ENCODE results near the gene ERICH4. TPM values are rescaled to one million over a fixed set of nuclear protein-coding genes. Genes with fewer than 3 reads are reported as not detected.

Gene ERICH4
- polyA plus RNA-seq, 4 donors: 2.3 to 6.3 (median 5.0) TPM

- DNase-seq (ENCODE audit: low read depth in 4 of 4, low spot score in 3 of 4): no peak
Observed at GRCh38 chr19:41413947-41414346, 29.0 kb upstream of the ERICH4 start.

GRCh38 chr19:41414461-41414860 is 28.5 kb upstream of the ERICH4 start:
- DNase-seq (ENCODE audit: low read depth in 4 of 4, low spot score in 3 of 4): no peak

- DNase-seq (ENCODE audit: low read depth in 4 of 4, low spot score in 3 of 4): no peak
Observed at GRCh38 chr19:41415154-41415571, 27.8 kb upstream of the ERICH4 start.

- DNase-seq (ENCODE audit: low read depth in 4 of 4, low spot score in 3 of 4): no peak
Observed at GRCh38 chr19:41416194-41416674, 26.7 kb upstream of the ERICH4 start.

DNA sequence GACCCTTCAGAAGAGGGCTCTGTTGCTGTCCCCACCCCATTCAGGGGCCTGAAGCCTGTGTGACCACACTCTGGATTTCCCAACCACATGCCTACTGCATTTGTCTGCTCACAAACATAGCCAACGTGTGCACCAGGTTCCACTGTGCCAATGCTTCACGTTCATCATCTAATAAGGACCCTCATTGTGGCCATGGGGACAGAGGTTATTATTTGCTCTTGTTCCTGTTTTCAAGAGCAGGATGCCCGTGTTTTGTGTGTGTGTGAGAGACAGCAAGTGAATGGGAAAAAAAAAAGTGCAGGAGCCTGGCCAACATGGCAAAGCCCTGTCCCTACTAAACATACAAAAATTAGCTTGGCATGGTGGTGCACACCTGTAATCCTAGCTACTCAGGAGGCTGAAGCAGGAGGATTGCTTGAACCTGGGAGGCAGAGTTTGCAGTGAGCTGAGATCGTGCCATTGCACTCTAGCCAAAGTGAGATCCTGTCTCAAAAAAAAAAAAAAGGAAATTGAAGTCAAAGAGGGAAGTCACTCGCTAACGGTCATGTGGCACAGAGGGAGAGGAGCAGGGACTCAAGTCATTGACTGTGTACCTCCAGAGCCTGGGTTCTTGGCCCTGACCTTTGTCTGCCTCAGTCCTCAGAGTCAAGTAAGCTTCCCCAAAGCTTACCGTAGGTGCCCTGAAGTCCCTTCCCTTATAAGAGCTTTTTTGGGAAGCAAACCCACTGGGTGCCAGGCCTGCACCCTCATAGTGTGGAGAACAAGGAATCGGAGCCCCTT is 22.7 kb upstream of the ERICH4 start:
- no peak for DNase-seq (ENCODE audit: low read depth in 4 of 4, low spot score in 3 of 4)

DNA sequence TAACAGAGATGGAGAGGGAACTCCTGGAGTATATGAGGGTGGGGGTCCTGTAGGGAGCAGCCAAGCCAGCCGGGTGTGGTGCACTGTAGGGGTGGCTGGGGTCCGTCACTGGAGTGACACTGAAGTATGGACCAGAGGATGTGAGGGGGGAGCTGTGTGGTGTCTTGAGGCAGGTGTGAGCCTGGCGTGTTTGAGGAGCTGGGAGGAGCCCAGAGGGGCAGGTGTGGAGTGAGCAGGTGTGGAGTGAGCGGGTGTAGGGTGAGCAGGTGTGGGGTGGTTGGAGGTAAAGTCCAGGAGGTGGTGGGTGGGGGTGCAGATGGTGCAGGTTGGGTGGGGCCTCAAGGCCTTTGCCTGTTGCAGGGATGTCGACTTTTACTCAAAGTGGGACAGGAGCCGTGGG is 21.6 kb upstream of the ERICH4 start:
- DNase-seq (ENCODE audit: low read depth in 4 of 4, low spot score in 3 of 4): no peak

DNA sequence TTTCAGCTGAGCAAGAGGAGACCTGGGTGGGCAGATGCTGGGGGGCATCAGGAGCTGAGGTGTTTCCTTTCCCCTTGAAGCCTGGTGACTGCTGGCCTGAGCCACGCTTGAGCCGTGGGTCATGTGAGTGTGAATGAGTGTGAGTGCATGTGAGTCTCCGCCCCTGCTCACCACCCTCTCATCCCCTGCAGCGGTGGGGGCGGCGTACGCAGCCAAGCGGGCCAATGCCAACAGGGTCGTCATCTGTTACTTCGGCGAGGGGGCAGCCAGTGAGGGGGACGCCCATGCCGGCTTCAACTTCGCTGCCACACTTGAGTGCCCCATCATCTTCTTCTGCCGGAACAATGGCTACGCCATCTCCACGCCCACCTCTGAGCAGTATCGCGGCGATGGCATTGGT is 21.0 kb upstream of the ERICH4 start:
- DNase-seq (ENCODE audit: low read depth in 4 of 4, low spot score in 3 of 4): no peak

GRCh38 chr19:41422456-41422855 is 20.5 kb upstream of the ERICH4 start:
- no peak for DNase-seq (ENCODE audit: low read depth in 4 of 4, low spot score in 3 of 4)

GRCh38 chr19:41422955-41423354 is 20.0 kb upstream of the ERICH4 start:
- no peak for DNase-seq (ENCODE audit: low read depth in 4 of 4, low spot score in 3 of 4)

DNA sequence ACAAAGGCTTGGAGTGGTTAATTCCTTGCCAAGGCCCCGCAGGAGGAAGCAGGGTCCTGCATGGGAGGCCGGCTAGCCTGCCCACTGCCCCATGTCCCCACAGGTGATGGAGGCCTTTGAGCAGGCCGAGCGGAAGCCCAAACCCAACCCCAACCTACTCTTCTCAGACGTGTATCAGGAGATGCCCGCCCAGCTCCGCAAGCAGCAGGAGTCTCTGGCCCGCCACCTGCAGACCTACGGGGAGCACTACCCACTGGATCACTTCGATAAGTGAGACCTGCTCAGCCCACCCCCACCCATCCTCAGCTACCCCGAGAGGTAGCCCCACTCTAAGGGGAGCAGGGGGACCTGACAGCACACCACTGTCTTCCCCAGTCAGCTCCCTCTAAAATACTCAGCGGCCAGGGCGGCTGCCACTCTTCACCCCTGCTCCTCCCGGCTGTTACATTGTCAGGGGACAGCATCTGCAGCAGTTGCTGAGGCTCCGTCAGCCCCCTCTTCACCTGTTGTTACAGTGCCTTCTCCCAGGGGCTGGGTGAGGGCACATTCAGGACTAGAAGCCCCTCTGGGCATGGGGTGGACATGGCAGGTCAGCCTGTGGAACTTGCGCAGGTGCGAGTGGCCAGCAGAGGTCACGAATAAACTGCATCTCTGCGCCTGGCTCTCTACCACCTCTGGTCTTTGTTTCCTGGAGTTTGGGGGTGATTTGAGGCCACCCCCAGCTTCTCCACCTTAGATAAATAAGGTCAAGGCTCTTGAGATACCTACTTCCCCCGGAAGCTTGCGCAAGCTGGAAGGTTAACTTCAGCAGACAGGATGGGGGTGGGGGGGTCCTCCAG is 18.4 kb upstream of the ERICH4 start:
- no peak for DNase-seq (ENCODE audit: low read depth in 4 of 4, low spot score in 3 of 4)

- DNase-seq (ENCODE audit: low read depth in 4 of 4, low spot score in 3 of 4): no peak
Observed at GRCh38 chr19:41425174-41426115, 17.5 kb upstream of the ERICH4 start.

GRCh38 chr19:41426116-41426841 is 16.7 kb upstream of the ERICH4 start:
- no peak for DNase-seq (ENCODE audit: low read depth in 4 of 4, low spot score in 3 of 4)

GRCh38 chr19:41426952-41427646 is 15.9 kb upstream of the ERICH4 start, which contains the start of gene B3GNT8:
TSS of gene B3GNT8 (minus strand) at chr19:41427374. CDS start at chr19:41426778, 596 bp downstream.
- DNase-seq (ENCODE audit: low read depth in 4 of 4, low spot score in 3 of 4): peak in 3 of 4 donors; percentile 58 to 68 (median 63)

DNA sequence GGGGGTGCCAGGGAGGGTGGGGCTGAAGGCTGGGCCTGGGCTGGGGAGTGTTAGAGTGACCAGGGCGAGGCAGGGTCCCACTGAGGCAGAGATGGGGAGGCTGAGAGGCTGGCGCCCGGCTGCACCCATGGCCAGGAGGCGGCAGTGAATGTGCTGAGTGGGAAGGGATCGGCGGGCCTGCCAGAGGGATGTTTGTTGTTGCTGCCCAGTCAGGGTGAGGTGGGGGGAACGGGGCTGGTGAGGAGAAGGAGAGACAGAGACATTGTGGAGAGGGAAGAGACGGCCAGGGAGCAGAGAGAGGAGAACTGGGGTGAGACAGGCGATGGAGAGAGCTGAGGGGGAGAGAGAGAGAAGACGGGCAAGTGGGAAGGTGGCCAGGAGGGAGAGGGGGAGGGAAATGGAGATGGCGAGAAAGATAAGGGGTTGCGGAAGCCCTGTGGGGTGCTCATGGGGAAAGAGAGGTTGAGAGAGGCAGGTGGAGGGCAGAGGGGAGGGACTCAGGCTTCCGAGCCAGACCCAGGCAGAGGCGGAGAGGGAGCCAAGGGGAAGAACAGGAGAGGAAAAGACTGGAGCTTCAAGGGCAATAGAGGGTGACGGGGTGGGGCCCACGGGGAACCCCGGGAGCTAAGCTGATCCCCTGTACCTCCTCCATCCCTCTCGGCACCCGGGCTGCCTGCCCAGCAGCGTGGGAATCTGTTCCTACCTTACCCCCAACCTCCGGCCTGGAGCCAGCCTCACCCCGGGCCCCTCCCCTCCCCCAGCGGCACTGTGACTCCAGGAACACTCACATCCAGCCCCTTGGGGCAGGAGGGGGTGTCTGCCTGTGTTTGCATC is 15.1 kb upstream of the ERICH4 start:
- DNase-seq (ENCODE audit: low read depth in 4 of 4, low spot score in 3 of 4): no peak

GRCh38 chr19:41428481-41428859 is 14.5 kb upstream of the ERICH4 start:
- no peak for DNase-seq (ENCODE audit: low read depth in 4 of 4, low spot score in 3 of 4)

DNA sequence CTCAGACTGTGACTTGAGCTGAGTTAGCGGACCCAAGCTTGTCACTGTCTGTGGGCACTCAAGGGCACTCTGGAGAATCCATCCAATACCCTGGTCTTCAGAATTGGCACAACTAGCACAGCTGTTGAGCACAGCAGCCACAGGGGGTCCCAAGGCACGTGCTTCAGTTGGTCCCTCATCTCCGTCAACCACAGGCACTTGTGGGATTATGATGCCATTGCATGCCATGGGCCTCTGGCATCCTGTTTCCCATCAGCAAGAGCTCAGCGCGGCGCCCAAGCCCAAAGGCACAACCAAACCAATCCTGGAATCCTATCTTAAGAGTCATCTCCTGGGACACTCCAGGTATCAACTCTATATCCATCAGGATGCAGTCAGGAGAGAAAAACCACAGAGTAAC is 12.0 kb upstream of the ERICH4 start:
- no peak for DNase-seq (ENCODE audit: low read depth in 4 of 4, low spot score in 3 of 4)

DNA sequence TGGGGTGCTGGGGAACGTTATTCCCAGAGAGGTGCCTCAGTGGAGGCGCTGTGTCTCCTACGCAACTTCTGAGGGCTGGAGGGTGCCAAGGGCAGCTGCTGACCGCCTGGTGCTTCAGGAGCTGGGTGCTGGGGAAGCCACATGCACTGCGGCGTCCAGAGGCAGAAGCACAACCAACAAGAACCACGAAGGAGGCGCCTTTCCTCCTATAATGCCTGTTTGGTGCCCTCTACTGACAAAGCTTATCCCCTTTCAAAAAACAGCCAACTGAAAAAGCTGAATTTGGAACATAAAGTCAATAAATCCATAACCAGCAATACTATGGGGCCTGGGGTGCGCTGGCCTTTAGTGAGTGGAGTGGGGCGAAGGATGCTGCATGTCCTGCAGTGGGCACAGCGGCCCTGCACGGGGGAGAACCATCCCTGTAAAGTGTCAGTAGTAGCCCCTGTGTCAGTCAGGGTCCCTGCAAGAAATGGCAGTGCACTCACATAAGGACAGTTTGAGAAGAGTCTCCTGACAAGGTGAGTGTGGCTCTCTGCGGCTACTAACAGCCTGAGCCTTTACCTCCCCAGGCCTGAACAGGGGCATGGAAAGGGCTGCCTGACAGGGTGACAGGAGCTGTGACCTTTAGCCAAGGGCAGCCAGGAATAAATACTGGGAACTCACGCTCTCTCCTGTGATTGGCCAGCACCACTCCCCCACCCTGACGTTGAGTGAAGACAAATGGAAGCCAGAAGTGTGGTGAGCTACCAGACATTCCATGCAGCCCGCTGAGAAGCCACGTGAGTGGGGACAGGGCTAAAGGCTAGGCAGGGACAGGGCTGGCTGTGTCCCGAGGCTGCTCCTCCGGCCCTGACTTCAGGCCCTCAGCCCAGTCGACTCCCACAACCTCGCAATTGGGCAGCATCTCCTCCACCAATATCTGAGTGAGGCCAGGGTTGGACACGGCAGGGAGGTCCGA is 11.2 kb upstream of the ERICH4 start:
- no peak for DNase-seq (ENCODE audit: low read depth in 4 of 4, low spot score in 3 of 4)

Measured in right renal pelvis (tissue), 4 donors.